H1 (cell line): Measurements from ENCODE around the gene SYCE3. TPM values are rescaled to one million over a fixed set of nuclear protein-coding genes. Genes with fewer than 3 reads are reported as not detected.

Experiments used
- EP300 ChIP-seq, 2 experiments: IDR thresholded peaks; 1 replicate in 1 of 2; 2 replicates in 1 of 2; pipeline ENCODE4 v1.6.1; 2011 to 2012; ENCODE audit warnings: low read depth in 2 of 2, low read length in 2 of 2, mild to moderate bottlenecking in 2 of 2, borderline replicate concordance in 1 of 2, inconsistent platforms in 1 of 2, moderate library complexity in 1 of 2
- POLR2AphosphoS5 ChIP-seq: IDR thresholded peaks from 2 replicates; pipeline ENCODE4 v1.6.1; 2011; ENCODE audit warnings: low read depth, low read length
- RXRA ChIP-seq: IDR thresholded peaks from 2 replicates; pipeline ENCODE4 v1.6.1; 2011; ENCODE audit warnings: low read depth, mild to moderate bottlenecking, low read length, moderate library complexity; ENCODE audit not compliant: insufficient read depth
- SIRT6 ChIP-seq: IDR thresholded peaks from one replicate; pipeline ENCODE4 v1.7.1; 2012; ENCODE audit warnings: low read length, inconsistent platforms
- ZNF274 ChIP-seq: IDR thresholded peaks from 2 replicates; pipeline ENCODE4 v1.7.0; 2012; ENCODE audit warnings: low read length, borderline replicate concordance; ENCODE audit errors: extremely low read depth
- polyA plus RNA-seq, 7 experiments: library from polyadenylated mRNA; depleted of rRNA in 3 of 7; stranded (reverse) in 5 of 7; unstranded in 2 of 7; fragments of >200 nt in 5 of 7; fragments of 200-250 nt in 2 of 7; gene quantifications; 1 replicate in 5 of 7; 2 replicates in 1 of 7; 4 replicates in 1 of 7; pipeline versions ENCODE4 v1.2.1 to v1.2.3, GENCODE V29; 2011 to 2013; ENCODE audit warnings: missing spikeins in 2 of 7, mixed read lengths in 2 of 7
- total RNA-seq: library from RNA; stranded (reverse); fragmentation: NEBNext Ultra II Directional; extraction: Animal tissue kit (Norgen Biotek cat#: 25700); gene quantifications from 2 replicates; pipeline ENCODE4 v1.2.1, GENCODE V29; 2021
- TF ChIP-seq, protein P1 (sequence below), 3 experiments: IDR thresholded peaks; 1 replicate in 2 of 3; 2 replicates in 1 of 3; pipeline versions ENCODE4 v1.5.1 to v1.6.1; 2011; ENCODE audit warnings: low read length in 3 of 3, mild to moderate bottlenecking in 3 of 3, inconsistent platforms in 2 of 3, low read depth in 1 of 3, moderate library complexity in 1 of 3; ENCODE audit not compliant: insufficient read depth in 1 of 3; ENCODE audit errors: control extremely low read depth in 1 of 3
- TF ChIP-seq, protein P2 (sequence below): IDR thresholded peaks from 2 replicates; pipeline ENCODE4 v1.6.1; 2012; ENCODE audit warnings: inconsistent platforms

The SYCE3 gene
- total and polyA plus RNA-seq, 2 of the 8 experiments (the other 6 are each of a cell fraction or from before 2014, with no cell fraction given) = 1.9 TPM; not detected in 1

DNA sequence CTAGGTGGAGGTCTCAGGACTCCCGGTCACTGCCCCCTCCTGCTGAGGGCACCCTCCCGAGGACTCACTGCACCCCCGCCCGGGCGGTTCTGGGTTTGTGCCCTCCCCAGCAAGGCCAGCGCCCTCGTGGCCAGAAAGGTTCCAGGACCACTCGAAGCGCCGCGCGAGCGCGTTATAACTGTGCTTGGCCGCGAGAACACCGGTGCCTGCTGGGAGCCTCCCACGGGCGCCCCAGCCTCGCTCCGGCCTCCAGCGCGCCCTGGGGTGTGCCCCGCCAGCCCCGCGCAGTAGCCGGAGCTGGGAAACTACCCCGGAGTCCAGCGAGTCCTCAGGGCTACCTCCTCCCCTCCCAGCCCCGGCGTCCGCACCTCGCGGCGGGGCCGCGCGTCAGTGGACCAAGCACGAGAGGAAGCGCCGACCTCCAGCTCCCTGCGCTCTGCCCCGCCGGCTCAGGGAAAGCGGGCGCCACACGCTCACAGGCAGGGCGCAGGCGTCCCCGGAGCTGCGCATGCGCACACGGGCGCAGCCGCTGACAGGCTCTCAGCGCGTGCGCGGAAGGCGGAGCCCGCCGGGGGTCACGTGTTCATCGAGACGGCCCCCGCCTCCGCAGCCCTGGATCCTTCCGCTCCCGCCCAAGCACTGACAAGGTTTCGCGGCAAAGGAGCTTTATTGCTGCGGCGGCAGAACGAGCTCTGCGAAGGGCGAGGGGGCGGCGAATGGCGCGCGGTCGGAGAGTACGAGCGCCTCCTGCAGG is 37.4 kb downstream of the SYCE3 start, which contains the start of gene SCO2 (continued):
- no peak for TF ChIP-seq EP300 (IDR thresholded peaks at IDR 0.05; ENCODE audit: borderline replicate concordance in 1 of 2, low read depth in 2 of 2, low read length in 2 of 2)
- TF ChIP-seq, protein P1, sequence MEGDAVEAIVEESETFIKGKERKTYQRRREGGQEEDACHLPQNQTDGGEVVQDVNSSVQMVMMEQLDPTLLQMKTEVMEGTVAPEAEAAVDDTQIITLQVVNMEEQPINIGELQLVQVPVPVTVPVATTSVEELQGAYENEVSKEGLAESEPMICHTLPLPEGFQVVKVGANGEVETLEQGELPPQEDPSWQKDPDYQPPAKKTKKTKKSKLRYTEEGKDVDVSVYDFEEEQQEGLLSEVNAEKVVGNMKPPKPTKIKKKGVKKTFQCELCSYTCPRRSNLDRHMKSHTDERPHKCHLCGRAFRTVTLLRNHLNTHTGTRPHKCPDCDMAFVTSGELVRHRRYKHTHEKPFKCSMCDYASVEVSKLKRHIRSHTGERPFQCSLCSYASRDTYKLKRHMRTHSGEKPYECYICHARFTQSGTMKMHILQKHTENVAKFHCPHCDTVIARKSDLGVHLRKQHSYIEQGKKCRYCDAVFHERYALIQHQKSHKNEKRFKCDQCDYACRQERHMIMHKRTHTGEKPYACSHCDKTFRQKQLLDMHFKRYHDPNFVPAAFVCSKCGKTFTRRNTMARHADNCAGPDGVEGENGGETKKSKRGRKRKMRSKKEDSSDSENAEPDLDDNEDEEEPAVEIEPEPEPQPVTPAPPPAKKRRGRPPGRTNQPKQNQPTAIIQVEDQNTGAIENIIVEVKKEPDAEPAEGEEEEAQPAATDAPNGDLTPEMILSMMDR (IDR thresholded peaks at IDR 0.05; ENCODE audit: control extremely low read depth in 1 of 3, insufficient read depth in 1 of 3, low read depth in 1 of 3, low read length in 3 of 3) = peak in 2 of 3 experiments; percentile 49 to 52; a peak in 3 of 4 replicates
- TF ChIP-seq POLR2AphosphoS5 = no peak; the same call in 1 of the 2 replicates
- TF ChIP-seq ZNF274 = no peak
- no peak for TF ChIP-seq RXRA
- TF ChIP-seq, protein P2, sequence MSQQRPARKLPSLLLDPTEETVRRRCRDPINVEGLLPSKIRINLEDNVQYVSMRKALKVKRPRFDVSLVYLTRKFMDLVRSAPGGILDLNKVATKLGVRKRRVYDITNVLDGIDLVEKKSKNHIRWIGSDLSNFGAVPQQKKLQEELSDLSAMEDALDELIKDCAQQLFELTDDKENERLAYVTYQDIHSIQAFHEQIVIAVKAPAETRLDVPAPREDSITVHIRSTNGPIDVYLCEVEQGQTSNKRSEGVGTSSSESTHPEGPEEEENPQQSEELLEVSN = peak; percentile 87
- TF ChIP-seq SIRT6 = no peak
